ENCODE data around the gene WIF1.

Gene WIF1

DNA sequence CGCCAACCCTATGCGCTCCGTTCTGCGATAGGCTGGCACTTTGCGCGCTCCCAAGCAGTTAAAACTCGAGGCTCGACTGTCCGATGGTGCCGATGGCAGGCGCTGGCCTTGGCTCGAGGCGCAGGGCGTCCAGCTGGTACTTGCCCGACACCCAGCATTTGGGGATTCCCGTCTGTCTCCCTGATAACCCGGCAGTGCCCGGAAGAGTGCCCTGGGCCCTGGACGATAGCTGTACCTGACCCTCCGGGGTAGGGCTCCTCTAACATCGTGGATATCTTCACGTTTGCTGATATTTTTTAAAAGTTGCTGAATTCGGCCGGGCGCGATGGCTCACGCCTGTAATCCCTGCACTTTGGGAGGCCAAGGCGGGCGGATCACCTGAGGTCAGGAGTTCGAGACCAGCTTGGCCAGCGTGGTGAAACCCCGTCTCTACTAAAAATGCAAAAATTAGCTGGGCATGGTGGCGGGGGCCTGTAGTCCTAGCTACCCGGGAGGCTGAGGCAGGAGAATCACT is 908 bp upstream of the WIF1 start:
- DNase-seq = no peak

DNA sequence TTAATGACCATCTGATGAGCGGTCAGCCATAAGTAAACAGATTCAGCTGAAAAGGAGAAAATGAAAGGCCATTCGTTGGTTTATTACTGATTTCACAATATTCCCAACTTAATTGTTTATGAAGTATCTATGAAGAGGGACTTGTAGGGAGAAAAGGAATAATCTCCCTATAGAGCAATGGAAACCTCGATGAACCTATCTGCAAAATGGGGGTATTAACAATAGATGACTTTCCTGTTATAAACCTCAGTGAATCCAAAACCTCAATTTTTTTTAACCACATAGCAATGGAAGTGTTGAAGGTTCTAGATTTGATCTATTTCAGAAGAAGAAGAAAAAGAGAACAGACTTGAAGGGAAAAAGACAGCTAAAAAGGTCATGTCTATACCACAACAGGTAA is 2.0 kb downstream of the WIF1 start:
- DNase-seq = no peak

DNA sequence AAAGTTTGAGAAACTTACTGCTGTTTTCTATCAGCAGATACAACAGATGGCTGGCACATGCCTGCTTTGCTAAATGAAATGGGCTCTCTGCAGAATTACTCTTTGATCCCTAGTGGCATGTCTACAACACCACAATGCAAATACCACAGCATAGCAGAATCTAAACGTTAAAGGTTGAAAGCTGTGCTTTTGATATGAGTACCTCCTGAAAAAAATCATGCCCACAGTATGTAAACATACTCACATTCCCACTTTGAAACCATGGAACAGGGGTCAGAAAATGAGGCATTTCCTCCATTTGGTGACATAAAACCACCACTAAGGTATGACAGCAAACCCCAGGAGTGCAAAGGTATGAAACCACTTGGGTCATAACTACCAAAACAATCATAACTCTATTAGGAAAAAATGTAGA is 7.5 kb downstream of the WIF1 start:
- DNase-seq = no peak

DNA sequence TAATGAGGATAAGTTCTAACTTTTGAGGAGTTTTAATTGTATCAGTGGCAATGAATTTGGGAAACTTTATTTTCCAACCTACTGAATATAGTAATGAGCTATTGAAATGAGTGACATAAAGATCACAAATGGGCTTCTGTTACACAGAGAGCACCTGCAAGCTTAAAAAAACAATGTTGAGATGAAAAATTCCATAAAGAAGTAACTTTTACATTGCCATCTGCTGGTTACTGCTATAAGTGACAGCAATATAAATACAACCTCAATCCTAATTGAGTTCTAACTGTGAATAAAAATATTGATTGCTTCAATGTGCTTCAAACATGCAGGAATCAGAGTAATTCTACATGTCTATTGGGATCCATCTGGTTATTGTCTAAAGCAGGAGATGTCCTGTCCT is 14.2 kb downstream of the WIF1 start:
- DNase-seq = no peak

DNA sequence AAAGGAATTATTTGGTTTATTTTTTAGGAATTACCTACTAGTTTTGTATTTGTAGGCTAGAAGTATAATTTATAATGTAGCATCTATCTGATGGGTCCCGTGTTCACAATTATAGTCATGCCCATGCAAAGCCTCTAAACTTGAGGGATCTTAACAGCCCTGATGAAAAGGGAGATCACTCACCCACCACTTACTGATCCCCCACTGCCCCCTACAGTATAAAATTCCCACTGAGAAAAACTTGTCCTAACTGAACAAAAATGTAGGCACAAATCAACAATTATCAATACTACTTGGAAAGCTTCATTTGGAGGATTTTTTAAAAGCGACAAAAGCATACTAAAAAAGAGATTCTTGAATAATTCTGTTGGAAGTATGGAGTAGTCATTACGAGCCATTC is 21.0 kb downstream of the WIF1 start:
- DNase-seq = no peak

DNA sequence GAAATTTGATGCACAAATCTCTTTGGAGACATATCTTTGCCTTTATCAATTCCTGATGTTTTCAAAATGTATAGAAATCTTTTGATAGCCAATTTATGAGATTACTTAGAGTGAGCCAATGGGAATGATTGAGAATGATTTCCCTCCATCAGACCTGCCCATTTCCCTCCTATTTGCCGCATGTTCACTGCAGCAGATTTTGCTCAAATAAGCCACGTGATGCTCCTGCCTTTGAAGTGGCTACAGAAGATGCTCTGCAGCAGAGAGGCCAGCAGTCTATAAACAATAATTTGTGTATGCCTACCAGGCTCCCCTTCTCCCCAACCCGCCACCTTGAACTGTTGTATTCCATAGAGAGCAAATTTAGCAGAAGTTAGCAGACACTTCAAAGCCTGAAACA is 21.9 kb downstream of the WIF1 start:
- no peak for DNase-seq

DNA sequence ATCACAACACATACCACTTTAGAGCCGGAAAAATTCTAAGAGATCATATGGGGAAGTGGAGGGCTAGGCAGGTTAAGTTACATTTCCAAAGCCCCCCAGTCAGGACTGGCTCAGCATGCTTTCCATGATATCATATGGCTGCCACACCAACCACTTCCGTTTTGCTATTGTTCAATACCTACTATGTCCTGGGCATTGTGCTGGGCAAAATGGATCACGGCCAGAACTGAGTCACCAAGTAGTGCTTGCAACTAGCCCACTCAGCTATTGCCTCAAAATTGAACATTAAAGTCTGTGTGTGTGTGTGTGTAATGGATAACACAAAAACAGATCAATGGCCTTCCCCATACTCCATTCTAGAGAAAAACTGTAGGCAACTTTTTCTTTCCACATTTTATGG is 22.7 kb downstream of the WIF1 start:
- DNase-seq = no peak

DNA sequence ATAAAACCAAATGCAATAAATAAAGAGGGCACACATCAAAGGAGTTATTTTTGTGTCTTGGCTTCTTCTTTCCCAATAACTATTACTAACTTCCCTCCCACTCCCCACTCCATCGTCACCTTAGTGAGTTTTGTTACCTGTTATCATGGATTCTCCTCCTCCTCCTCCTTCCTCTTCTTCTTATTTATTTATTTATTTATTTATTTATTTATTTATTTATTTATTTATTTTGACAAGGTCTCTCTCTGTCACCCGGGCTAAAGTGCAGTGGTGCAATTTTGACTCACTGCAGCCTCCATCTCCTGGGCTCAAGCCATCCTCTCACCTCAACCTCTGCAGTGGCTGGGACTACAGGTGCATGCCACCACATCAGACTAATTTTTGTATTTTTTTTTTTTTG is 26.4 kb downstream of the WIF1 start:
- DNase-seq = no peak

DNA sequence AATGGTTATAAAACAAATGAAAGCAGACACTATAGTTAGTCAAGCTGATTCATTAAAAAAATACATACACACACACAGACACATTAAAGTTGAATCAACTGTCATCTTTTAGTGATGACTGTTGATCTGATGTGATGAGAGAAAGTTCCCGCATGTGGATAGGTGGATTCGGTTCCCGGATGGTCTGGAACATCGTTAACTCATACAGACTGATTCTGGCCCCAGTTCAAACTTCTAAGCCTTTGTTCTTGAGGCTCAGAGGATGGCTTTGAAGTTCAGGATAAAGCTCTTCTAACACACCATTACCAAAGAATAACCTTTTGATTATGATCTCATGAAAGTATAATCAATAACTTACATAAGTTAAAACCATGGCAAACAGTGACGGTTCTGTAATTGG is 27.5 kb downstream of the WIF1 start:
- DNase-seq = no peak

DNA sequence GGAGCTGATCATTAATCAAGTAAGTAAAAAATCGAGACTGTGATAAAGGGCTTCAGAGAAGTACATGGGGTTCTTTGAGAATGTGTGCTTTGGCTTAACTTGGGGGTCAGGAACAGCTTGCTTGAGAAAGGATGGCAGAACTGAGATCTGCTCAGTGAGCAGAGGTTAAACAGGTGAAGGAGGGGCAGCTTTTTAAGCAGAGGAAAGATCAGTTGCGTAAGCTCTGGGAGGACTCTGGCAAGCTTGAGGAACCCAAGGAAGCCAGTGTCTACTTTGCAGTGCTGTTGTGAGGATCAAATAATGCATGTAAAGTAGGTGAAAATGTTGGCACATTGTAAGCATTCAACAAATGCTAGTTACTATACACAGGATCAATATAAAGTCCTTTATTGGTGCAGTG is 30.6 kb downstream of the WIF1 start:
- DNase-seq = no peak

DNA sequence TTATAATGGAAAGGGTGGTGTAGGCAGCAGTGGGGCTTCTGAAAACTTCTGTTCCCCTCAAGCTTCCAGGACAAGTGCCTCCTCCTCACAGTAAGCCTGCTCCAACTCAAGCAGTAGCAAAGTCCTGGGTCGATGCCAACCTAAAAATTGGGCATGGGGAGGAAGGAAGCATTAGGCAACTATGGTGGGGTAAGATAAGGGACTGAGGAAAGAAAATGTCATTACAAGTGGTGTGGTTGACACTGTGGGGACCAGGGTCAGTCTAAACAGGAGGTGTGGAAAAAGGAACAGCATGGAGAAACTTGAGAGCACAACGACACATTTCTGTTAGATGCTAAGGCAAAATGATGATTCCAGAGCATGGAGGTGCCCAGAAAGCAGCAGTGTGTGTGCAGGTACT is 34.9 kb downstream of the WIF1 start:
- no peak for DNase-seq

DNA sequence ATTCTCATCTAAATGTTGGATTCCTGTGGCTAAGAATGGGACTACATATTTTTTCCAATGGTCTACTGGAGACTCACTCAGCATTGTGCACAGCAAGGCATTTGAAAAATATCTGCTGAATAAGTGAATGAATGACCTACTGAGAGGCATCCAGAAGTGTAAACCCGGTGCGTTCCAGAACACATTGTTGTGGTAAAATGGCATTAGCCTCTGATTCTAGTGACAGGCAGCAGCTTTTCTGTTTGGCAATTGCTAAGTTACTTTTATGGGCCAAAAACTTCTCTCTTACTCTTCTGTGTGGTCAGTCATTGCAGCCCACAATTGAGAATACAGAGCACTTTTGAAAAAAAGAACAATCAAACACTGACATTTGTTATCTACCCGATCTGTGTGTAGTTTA is 36.5 kb downstream of the WIF1 start:
- no peak for DNase-seq

DNA sequence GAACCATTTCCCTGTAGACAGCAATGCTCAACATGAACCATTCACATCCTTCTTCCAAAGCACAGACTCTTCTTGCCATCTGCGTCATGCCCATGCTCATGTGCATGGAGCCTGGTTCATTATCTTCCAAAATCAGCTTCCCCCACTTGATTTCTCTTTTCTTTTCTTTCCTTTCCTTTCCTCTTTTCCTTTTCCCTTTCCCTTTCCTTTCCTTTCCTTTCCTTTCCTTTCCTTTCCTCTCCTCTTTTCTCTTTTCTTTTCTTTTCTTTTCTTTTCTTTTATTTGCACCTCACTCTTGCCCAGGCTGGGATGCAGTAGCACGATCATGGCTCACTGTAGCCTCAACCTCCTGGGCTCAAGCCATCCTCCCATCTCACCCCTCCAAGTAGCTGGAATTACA is 37.5 kb downstream of the WIF1 start:
- DNase-seq = no peak

DNA sequence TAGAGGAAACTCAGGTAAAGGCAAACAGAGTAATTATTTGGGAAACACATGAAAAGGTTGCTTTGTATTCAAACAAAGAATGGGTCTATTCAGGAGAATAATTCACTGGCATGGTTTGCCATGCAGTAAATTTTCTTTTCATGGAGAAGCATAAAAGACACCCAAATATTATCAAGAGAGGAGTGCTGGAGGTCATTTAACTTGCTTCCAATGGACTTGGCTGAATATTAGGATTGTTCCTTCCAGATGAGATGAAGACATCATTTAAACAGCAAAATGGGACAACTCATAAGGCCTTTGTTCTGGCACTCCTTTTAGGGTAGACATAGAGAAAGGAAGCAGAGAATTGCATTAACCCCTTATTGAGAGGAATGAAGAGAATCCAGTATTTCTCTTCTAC is 38.7 kb downstream of the WIF1 start:
- DNase-seq = no peak

DNA sequence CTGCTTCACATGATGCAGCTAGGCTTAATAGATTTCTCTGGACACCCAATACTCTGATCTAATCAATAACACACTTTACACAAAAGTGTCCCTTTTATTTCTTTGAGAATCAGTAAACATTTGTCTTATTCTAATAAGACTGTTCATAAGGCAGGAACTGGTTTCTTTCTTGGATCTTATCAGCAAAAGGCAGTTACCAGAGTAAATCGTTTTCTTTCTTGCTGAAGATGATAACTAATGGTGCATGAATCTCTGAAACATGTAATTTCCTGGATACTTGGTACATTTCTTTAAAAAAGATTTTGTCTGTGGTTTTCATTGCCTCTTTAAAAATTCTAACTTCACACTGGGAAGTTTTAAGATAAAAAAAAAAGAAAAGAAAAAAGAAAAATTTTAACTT is 39.6 kb downstream of the WIF1 start:
- DNase-seq = no peak

DNA sequence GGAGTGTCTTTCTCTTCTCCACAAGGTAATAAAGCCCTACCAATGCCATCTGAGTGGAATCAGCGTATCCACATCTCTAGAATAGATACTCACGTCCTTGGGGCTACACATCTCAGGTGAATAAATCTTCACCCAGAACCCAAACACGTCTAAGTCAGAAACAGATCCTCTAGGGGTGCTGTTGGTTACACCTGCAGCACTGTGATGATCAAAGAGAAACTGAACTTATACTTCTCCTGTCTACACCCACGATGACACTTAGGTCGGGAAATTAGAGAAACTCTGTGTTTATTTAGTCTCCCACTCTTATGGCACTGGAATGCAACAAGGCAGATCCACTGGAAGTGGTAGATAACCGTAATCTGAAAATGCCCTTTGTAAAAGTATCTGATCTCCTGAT is 46.2 kb downstream of the WIF1 start:
- DNase-seq = no peak

DNA sequence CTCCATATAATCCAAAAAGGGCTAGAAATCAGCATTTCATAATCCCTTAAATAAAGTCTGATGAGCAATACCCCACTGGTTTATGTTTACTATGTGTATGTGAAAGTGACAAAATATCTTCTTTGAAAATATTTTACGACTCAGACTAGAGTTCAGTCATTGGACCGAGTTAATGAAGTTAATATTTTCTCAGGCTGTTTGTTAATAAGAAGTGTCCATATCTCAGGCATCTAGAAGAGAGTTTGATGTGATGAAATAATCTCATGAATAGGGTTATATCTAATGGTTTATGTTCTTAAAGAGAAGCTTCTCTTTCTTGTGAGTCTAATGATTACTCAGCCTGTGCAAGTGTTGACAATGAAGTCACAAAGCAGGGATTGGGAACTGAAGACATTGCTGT is 51.8 kb downstream of the WIF1 start:
- DNase-seq = no peak

DNA sequence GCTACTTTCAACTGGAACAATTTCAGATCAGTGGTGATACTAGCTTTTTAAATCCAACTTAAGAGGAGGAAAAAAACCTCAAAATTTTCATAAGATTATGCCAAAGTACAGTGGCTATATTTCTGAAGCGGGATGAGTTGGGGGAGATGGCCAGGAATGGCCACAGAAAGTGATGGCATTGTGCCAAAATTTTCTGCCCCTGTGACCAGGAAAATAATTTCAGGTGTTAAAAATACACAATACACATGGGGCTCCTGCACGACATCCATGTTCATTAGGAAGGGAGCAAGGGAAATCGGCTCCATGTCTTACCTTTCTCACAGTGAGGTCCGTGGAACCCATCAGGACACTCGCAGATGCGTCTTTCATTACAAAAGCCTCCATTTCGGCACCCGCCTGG is 53.7 kb downstream of the WIF1 start:
- DNase-seq = no peak

DNA sequence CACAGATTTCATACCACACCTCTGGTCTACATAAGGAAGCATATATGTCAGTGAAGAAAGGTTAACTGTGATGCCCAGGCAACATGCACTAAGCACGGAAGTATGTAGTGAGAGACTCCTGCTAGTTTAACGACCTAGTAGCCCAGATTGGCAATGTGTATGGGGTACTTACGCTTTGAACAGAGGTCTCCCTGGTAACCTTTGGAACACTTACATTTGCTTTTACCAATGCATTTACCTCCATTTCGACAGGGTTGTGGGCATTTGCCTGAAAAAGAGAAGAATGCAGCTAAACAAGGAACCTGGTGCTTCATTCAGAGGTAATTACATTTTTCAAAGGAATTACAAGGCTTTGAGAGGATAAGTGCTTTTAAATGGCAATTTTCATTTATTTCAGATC is 65.2 kb downstream of the WIF1 start:
- DNase-seq = no peak

DNA sequence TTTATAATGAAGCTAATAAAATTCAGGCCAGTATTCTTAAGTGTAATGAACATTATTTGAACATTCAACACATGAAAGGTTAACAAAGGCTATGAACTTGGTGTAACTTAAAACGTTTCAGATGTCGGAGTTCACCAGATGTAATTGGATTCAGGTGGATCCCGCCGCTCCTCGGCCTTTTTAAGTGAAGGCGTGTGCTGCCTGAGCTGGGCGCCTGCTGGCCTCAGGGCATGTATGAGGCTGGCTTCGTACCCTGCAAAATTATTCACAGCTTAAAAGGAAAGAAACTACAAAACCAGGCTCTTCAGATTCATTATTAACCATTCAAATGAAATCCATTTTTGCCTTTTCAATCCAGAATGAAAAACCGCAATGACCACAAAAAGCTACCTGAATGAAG is 69.9 kb downstream of the WIF1 start:
- DNase-seq = no peak

DNA sequence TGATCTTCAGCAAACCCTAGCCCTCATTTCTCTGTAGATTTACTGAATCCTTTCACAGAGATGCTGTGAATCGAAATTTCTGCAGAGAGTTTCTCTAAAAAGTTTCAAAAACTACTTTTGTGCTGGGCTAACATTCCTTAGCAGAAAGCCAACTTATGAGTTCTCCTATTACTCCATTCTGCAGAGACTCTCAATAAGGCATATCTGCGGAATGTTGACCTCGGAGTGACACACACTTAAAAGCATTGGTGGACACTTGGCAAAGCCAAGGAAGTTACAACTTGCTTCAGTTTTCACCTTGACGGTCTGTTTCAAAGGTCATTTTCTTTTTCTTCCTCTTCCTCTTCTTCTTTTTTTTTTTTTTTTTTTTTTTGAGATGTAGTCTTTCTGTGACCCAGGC is 75.8 kb downstream of the WIF1 start:
- no peak for DNase-seq

DNA sequence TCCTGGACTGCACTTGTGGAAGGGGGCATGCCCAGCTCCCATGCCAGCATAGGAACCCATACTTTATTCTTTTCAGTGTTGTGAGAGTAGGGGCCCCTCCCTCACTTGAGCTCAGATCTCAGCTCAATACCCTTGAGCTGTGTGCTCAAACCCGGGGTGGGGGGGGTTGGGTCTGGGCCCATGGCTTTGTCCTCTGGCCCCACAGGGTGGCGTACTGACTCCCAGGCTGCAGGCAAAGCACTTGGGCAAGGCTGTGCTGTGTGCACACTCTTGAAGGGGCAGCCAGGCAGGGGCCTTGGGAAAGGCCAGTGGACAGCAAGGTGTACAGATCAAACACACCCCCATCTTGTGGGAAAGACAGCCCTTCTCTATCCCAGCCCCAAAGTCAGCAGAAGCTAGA is 81.8 kb downstream of the WIF1 start:
- DNase-seq = no peak

DNA sequence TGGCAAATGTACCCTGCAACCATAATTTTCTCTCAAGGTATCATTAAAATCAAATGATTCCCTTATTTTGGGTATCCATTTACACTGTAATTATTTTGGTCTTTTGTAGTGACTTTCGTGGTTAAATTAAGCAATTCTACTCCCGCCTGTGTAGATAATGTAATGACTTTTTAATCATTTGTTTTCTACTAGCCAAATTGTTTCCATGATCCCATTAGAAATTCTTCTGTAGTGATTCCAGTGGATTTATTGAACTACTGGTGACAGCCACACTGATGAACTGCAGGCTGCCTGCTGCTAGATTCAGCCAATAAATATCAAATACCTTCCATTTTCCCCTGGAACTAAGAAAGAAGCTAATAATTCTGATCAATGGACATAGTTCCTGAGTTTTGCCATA is 96.0 kb downstream of the WIF1 start:
- no peak for DNase-seq

DNA sequence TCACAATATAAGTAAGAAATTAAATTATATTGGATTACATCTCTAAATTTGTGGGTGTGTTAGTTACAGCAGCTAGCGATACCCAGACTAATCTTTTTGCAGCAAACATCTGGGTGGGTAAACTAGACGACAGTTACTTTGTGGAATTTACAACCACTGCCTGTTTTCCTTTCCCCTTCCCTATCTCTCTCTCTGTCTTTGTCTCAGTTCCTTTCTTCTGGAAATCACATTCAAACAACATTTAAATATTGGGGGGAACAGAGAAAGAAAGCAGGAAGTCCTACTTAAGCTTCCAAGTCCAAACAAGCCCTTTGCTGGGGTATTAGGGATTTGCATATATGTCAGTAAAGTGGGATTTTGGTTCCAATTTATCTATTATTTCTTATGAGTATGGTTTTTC is 97.6 kb downstream of the WIF1 start:
- DNase-seq = no peak

DNA sequence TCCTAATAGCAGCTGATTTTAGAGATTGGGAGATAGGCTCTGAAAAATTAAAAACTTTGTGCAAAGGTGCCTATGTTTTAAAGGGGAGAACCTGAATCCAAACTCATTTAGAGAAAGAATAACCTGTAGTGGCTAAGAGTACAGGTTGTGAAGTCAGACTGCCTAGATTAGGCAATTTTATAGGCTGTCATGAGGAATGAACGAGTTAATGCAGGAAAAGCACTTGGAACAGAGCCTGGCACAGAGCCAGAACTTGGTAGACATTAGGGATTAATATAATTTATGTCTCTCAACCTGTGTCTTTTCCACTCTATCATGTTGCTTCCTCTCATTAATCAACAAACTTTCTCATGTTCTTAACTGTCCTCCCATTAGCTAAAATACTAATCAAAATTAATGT is 98.1 kb downstream of the WIF1 start:
- no peak for DNase-seq

DNA sequence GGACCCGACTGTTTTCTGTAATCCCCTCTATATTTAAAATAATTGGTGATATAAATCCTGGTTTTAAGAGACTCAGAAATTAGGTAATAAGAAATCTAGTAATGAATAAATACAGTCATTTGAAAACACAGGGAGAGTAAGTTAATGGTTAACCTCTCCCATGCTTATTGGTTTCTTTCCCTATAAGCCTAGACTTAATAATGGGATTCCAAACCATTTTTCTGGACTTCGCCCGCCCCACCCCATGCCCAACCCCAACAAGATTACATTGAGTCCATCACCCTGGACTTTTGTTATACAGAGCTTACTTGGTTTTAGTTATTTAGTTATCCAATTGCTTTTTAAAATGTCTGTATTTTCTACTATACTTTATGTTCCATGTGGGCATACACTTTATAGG is 98.7 kb downstream of the WIF1 start:
- no peak for DNase-seq

All from CD4-positive, alpha-beta T cell treated with Interleukin-17A for 1 hour (primary cell).